Upper lobe of left lung (tissue), 4 donors: ENCODE data around the gene PRKAR2B.

ENCODE experiments used
- POLR2AphosphoS5 ChIP-seq, 2 donors: sonication (generic); formaldehyde crosslinking; IDR thresholded peaks; one replicate each; pipeline ENCODE4 v1.5.1; 2017; ENCODE audit warnings: antibody characterized with exemption in 2 of 2
- TF ChIP-seq, protein P1 (sequence below), 6 experiments: fragments of 450-650 bp in 4 of 6; fragments of 200-600 bp in 2 of 6; sonication (generic) in 2 of 6; IDR thresholded peaks; one replicate each; pipeline ENCODE4 v1.5.1; 2016 to 2019; ENCODE audit warnings: antibody characterized with exemption in 6 of 6

GRCh38 chr7:107007892-107008287, 36.6 kb upstream of the PRKAR2B start:
- TF ChIP-seq, protein P1, sequence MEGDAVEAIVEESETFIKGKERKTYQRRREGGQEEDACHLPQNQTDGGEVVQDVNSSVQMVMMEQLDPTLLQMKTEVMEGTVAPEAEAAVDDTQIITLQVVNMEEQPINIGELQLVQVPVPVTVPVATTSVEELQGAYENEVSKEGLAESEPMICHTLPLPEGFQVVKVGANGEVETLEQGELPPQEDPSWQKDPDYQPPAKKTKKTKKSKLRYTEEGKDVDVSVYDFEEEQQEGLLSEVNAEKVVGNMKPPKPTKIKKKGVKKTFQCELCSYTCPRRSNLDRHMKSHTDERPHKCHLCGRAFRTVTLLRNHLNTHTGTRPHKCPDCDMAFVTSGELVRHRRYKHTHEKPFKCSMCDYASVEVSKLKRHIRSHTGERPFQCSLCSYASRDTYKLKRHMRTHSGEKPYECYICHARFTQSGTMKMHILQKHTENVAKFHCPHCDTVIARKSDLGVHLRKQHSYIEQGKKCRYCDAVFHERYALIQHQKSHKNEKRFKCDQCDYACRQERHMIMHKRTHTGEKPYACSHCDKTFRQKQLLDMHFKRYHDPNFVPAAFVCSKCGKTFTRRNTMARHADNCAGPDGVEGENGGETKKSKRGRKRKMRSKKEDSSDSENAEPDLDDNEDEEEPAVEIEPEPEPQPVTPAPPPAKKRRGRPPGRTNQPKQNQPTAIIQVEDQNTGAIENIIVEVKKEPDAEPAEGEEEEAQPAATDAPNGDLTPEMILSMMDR (IDR thresholded peaks at IDR 0.05): no peak
- no peak for TF ChIP-seq POLR2AphosphoS5 (IDR thresholded peaks at IDR 0.05)
